HG03066 (cell line): ENCODE measurements around the gene NDUFV2.
"Not testable (repeated sequence)": the region's sequence is repeated elsewhere in the genome, so short reads cannot be mapped to it uniquely, and the experiment has no call there.

Experiments used
- ATAC-seq: cut with Tn5 transposase; IDR thresholded peaks from one replicate; pipeline ENCODE4 v1.9.1; 2021; ENCODE audit warnings: low read depth; ENCODE audit not compliant: unreplicated experiment

Gene NDUFV2

GRCh38 chr18:9147440-9148202 is 45.1 kb downstream of the NDUFV2 start:
- ATAC-seq, result no peak

- no peak for ATAC-seq
These were observed 45.7 kb downstream of the NDUFV2 start for GRCh38 chr18:9148203-9148552.

GRCh38 chr18:9150121-9150520 is 47.6 kb downstream of the NDUFV2 start:
- no peak for ATAC-seq

- ATAC-seq, result no peak
These were observed 50.8 kb downstream of the NDUFV2 start for GRCh38 chr18:9153256-9153655.

- ATAC-seq, result no peak
These were observed 54.2 kb downstream of the NDUFV2 start for GRCh38 chr18:9156604-9157249.

- ATAC-seq, result no peak
These were observed 55.3 kb downstream of the NDUFV2 start for GRCh38 chr18:9157806-9158205.

GRCh38 chr18:9160014-9160413 is 57.5 kb downstream of the NDUFV2 start:
- ATAC-seq, result no peak

GRCh38 chr18:9162663-9163062 is 60.2 kb downstream of the NDUFV2 start:
- not testable (repeated sequence) for ATAC-seq

GRCh38 chr18:9164149-9164548 is 61.6 kb downstream of the NDUFV2 start:
- ATAC-seq, result not testable (repeated sequence)

GRCh38 chr18:9165883-9166282 is 63.4 kb downstream of the NDUFV2 start:
- not testable (repeated sequence) for ATAC-seq

- not testable (repeated sequence) for ATAC-seq
These were observed 67.0 kb downstream of the NDUFV2 start for GRCh38 chr18:9169515-9169914.

- ATAC-seq, result not testable (repeated sequence)
These were observed 69.4 kb downstream of the NDUFV2 start for GRCh38 chr18:9171919-9172318.

- no peak for ATAC-seq
These were observed 70.1 kb downstream of the NDUFV2 start for GRCh38 chr18:9172506-9173127.

GRCh38 chr18:9173770-9174233 is 71.3 kb downstream of the NDUFV2 start:
- peak; percentile 68 for ATAC-seq

- ATAC-seq, result no peak
These were observed 71.8 kb downstream of the NDUFV2 start for GRCh38 chr18:9174302-9174701.

GRCh38 chr18:9175115-9175514 is 72.6 kb downstream of the NDUFV2 start:
- no peak for ATAC-seq

- no peak for ATAC-seq
These were observed 74.5 kb downstream of the NDUFV2 start for GRCh38 chr18:9177031-9177430.

GRCh38 chr18:9177466-9177865 is 75.0 kb downstream of the NDUFV2 start:
- no peak for ATAC-seq

GRCh38 chr18:9178557-9178956 is 76.1 kb downstream of the NDUFV2 start:
- ATAC-seq, result no peak

- no peak for ATAC-seq
These were observed 78.8 kb downstream of the NDUFV2 start for GRCh38 chr18:9181275-9181674.

- ATAC-seq, result no peak
These were observed 80.4 kb downstream of the NDUFV2 start for GRCh38 chr18:9182852-9183399.
